Measurements from ENCODE around the gene COX19.

GRCh38 chr7:978416-979091 is 3.2 kb upstream of the COX19 start:
- TF ChIP-seq CTCF (IDR thresholded peaks at IDR 0.05), result no peak
- no peak for TF ChIP-seq FOXM1 (IDR thresholded peaks at IDR 0.05; ENCODE audit: low read depth)
- TF ChIP-seq TCF12 (IDR thresholded peaks at IDR 0.05), result no peak
- TF ChIP-seq SIN3A (IDR thresholded peaks at IDR 0.05; ENCODE audit: borderline replicate concordance, low read depth, low read length), result no peak
- TF ChIP-seq JUND (IDR thresholded peaks at IDR 0.05), result no peak
- no peak for TF ChIP-seq YY1 (IDR thresholded peaks at IDR 0.05; ENCODE audit: low read depth)
- TF ChIP-seq EP300 (IDR thresholded peaks at IDR 0.05; ENCODE audit: borderline replicate concordance in 1 of 2, low read depth in 1 of 2, low read length in 1 of 2), result no peak
- no peak for TF ChIP-seq NRF1 (IDR thresholded peaks at IDR 0.05; ENCODE audit: low read depth, low read length)
- TF ChIP-seq CHD2 (IDR thresholded peaks at IDR 0.05; ENCODE audit: low read length, partially characterized antibody), result no peak
- no peak for TF ChIP-seq EZH2phosphoT487 (IDR thresholded peaks at IDR 0.05; ENCODE audit: borderline replicate concordance, low read depth)
- TF ChIP-seq POLR2AphosphoS5 (IDR thresholded peaks at IDR 0.05; ENCODE audit: low read depth, low read length), result no peak
- TF ChIP-seq USF1 (IDR thresholded peaks at IDR 0.05; ENCODE audit: borderline replicate concordance, low read depth), result no peak
